ENCODE data around the gene DMD.

- TF ChIP-seq CTCF (conservative IDR thresholded peaks at IDR 0.05) (no peak), ZFX (IDR thresholded peaks at IDR 0.05) (no peak)
Measured at GRCh38 chrX:32141841-32142240, 1069.5 kb downstream of the DMD start.

Data from C4-2B (cell line).